Retina (tissue), 1 donor: Measurements from ENCODE around the gene ANGEL2.
"Not testable (repeated sequence)": the region's sequence is repeated elsewhere in the genome, so short reads cannot be mapped to it uniquely, and the experiment has no call there.

ENCODE experiments used
- DNase-seq: peaks from one replicate; pipeline ENCODE4 v3.0.0-alpha.2; 2016

Gene ANGEL2

GRCh38 chr1:212974711-212975110 lies 41.0 kb downstream of the ANGEL2 start:
- DNase-seq, result no peak

GRCh38 chr1:212973899-212974298 lies 41.8 kb downstream of the ANGEL2 start:
- DNase-seq, result no peak

- DNase-seq, result no peak
These were observed 42.2 kb downstream of the ANGEL2 start for GRCh38 chr1:212973426-212973825.

GRCh38 chr1:212971312-212971711 lies 44.4 kb downstream of the ANGEL2 start:
- no peak for DNase-seq

GRCh38 chr1:212970085-212970484 lies 45.6 kb downstream of the ANGEL2 start:
- DNase-seq, result no peak

- peak; percentile 62 for DNase-seq
These were observed 47.3 kb downstream of the ANGEL2 start for GRCh38 chr1:212968368-212968863.

- DNase-seq, result peak; percentile 35
These were observed 47.9 kb downstream of the ANGEL2 start for GRCh38 chr1:212967801-212968200.

DNA sequence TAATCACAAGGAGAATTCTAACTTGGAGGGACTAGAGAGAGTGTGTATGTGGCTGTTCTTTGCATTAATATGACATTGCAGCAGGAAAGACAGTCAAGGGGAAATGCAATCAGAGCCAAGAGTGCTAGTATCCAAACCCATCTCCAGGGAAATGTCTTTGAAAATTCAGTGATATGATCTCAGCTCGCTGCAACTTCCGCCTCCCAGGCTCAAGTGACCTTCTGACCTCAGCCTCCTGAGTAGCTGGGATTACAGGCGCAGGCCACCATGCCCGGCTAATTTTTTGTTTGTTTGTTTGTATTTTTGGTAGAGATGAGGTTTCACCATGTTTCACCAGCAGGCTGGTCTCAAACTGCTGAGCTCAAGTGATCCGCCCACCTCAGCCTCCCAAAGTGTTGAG lies 49.1 kb downstream of the ANGEL2 start:
- no peak for DNase-seq

DNA sequence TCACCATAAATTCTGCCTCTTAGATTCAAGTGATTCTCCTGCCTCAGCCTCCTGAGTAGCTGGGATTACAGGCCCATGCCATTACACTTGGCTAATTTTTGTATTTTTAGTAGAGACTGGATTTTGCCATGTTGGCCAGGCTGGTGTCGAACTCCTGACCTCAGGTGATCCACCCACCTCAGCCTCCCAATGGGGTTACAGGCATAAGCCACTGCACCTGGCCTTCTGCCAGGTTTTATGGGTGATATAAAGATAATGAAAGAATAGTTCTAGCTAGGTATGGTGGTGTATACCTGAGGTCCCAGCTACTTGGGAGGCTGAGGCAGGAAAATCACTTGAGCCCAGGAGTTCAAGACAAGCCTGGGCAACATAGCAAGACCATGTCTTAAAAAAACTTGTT lies 50.7 kb downstream of the ANGEL2 start:
- DNase-seq, result not testable (repeated sequence)

DNA sequence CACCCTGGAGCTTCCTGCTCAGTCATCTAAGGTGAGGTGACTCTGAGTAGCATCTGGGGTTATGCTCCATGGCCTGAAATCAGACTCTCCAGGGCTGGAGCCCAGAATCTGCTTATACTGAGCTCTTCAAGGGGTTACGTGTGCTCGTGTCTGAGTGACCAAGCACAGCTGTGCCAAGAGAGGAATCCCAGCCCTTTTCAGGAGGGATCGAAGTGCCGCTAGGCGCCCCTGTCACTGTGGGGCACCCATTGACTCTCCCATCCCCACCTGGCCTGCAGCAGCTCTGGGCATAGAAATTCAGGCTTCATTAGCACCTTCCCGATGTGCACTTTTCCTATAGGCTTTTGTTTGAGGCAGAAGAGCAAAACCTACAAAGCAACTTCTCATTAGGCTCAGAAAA lies 51.6 kb downstream of the ANGEL2 start:
- no peak for DNase-seq

DNA sequence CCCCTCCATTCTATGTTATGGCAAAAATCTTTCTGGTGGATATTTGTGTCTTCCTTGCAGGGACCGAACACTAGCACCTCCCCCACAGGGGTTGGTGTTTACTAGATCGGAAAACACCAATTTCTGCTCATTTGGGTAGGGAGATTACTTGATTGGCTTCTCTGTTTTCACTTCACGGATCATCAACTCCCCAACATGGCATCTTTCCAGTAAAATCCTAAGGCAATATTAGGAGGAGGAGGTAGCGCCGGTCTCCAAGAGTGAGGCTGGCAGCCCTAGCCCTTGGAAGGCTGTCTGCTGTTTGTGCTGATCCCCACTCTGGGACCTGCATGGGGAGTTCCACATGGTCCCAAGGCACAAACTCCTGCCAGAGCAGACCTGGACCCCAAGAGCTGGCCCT lies 53.2 kb downstream of the ANGEL2 start:
- DNase-seq, result no peak

DNA sequence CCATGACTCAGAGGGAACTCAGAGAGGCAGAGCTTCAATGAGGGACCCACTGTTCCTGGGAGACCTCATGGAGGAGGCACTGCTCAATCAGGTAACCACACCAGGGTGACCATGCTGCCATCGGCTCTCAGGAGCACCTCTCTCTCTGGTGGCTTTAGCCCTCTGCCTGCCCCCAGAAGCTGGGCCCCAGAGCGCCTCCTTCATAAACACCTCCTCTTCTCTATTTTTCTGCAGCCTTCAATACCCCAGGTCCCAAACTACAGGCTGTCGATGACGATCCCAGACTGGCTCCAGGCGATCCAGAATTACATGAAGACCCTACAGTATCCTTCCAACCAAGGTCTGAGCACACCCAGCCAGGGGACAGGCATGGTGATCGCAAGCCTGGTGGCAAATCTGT lies 54.7 kb downstream of the ANGEL2 start:
- no peak for DNase-seq

DNA sequence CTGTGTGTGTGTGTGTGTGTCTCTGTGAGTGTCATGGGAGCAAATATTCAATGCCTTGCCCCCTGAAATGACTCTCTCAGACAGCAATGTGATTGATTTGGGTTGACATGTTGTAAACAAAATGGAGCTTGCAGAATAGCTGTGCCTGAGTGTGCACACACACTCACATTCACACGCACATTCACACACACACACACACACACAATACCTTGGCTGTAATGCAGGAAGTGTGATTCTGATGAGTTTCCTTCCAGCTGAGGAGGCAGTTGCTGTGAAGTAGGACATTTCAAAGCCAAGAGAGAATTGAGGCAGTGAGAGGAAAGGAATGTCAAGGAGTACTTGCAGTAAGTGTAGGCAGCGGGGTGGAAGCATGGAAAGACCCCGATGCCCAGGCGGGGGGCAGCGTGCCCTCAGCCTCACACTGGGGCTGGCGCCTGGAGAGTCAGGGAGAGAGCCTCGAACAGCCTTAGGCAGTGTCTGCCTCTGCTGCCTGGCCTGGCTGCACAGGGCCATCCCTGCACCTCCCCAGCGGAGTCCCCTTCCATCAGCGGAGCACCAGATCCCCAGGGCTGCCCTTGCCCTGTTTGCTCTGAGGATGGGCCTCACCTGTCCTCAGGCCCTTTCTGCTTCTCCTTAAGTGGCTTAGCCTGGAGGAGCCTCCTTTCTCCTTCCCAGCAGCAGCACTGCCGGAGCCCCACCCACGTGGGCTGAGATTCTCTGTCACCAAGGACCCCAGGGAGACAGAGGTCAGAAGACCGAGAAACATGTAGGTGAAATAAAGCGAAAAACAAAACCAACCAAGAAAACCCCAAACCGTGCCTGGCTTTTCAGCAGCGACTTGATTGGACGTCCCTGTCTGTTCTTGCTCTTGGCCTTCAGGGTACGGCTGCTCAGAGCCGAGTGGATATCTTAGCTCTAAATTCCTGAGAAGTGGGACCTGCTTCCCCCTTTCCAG lies 56.1 kb downstream of the ANGEL2 start:
- peak; percentile 85 for DNase-seq

- peak; percentile 59 for DNase-seq
These were observed 57.5 kb downstream of the ANGEL2 start for GRCh38 chr1:212958175-212958574.

DNA sequence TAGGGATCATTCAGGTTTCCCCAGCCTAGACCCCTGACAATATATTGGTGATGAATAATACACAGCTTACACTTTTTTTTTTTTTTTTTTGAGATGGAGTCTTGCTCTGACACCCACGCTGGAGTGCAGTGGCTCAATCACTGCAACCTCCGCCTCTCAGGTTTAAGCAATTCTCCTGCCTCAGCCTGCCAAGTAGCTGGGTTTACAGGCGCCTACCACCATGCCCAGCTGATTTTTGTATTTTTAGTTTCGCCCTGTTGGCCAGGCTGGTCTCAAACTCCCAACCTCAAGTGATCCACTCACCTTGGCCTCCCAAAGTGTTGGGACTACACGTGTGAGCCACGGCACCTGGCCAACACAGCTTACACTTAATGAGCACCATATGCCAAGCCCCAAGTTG lies 58.1 kb downstream of the ANGEL2 start:
- no peak for DNase-seq

DNA sequence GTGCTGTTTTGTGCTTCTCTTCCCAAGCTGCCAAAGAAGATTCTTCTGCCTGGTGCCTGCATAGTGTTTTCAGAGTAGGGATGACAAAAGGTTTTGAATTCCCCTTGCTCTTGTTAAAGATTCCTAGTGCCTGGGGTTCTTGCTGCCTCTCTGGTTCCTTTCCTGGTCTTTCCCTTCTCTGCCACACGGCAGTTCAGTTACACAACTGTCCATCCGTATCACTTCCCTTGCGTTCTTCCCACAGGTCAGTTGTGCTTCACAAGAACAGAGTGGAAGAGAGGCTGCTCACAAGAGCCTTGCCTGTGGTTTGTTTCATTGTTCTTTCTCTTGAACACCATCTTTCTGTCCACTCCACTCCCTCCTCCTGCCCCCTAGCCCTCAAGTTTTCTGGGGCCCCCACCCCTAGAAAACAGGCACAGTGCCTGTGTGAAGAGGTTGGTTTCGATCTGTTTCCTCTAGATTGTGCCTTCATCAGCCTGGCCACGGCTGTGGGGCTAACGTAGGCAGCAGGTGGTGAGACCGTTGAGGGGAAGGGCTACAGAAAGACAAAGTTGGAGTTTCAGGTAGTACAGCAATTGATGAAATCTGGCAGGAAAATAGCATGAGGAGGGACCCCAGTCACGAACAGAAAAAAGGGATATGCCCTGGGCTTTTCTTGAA lies 59.6 kb downstream of the ANGEL2 start:
- DNase-seq, result no peak

GRCh38 chr1:212955098-212955497 lies 60.6 kb downstream of the ANGEL2 start:
- DNase-seq, result no peak

DNA sequence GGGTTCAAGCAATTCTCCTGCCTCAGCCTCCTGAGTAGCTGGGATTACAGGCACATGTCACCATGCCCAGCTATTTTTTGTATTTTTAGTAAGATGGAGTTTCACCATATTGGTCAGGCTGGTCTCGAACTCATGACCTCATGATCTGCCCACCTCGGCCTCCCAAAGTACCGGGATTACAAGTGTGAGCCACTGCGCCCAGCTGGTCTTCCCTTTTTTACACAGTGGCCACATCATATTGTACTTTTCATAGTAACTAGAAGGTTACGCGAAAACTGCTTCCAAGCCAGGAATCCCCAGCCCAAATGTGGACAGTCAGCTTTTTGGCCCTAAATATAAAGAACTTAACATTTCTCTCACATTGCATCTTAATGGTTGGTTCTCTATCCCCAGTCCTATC lies 61.2 kb downstream of the ANGEL2 start:
- DNase-seq, result no peak

DNA sequence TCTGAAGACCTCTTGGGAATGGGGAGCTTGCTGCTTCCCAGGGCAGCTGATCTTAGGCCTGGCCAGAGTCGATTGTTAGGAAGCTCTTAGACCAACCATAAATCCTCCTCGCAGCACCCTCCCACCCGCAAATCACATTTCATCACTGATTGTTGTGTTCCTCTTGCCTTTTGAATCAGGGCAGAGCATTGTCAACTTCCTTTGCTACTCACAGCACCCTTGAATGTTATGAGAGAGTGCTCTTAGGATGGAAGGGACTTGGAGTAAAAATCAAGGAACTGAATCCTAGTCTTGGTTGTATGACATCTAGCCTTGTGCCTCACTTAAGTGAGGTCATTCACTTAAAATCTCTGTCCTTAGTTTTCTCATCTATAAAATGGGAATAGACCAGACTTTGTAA lies 62.3 kb downstream of the ANGEL2 start:
- no peak for DNase-seq

GRCh38 chr1:212952641-212952976 lies 63.1 kb downstream of the ANGEL2 start:
- DNase-seq, result no peak

DNA sequence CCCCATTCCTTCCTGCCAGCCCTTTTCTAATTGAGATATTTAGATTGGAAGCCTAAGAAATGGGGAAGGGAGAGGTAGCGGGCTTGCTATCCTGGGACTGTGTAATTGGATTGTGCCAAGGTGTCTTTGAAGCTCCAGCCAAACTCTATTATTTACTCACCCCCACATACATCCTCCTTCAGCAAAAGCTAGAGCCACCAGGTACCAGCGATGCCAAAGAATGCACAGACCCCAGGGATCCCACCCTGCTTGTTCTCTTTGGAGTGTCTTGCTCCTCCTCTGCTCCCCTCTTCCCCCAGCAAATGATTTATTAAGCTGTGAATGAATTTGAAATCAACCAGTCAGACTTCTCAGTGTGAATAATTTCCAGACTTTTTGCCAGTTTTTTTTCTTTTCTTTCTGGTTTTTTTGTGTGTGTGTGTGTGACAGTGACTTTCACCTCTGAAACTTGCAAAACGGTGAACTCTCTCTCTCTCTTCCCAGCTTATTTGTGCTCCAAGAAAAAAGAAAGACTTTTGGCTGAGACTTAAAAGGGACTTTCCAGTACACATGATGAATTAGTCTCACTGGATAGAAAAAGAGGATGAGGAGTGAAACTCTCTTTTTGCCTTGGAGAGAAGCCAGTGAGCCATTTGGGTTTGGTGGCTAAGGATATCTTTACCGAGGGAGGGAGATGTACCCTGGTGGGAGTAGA lies 63.6 kb downstream of the ANGEL2 start:
- no peak for DNase-seq

DNA sequence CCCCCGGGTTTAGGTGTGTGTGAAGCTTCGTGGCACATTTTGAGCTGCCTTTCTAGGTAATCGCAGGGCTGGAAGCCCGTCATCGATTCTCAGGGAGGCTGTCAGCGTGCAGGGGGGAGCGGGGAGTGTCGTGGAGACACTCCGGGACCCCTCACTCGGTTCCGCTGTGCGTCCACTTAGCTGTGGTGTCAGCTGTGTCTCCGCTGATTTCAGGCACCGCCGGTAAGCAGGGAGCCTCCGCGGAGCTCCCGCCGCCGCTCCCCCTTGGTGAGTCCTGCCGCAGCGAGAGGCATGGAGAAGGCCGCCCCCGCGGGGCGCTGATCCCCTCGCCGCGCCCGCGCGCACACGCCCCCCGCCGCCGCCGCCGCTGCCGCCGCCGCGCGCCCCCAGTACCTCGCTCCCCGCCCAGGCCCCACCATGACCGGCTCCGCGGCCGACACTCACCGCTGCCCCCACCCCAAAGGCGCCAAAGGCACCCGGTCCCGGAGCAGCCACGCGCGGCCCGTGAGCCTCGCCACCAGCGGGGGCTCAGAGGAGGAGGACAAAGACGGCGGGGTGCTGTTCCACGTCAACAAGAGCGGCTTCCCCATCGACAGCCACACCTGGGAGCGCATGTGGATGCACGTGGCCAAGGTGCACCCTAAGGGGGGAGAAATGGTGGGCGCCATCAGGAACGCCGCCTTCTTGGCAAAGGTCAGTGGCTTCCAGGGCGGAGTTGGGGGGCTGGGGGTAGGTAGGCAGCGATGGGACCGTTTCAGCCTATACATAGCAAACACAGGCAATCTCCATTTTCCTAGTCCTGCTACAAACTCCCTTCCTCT lies 64.3 kb downstream of the ANGEL2 start:
- DNase-seq, result peak; percentile 43
